Measurements from ENCODE around the gene BBS10.
"Not testable (repeated sequence)": the region's sequence is repeated elsewhere in the genome, so short reads cannot be mapped to it uniquely, and the experiment has no call there.

The BBS10 gene

DNA sequence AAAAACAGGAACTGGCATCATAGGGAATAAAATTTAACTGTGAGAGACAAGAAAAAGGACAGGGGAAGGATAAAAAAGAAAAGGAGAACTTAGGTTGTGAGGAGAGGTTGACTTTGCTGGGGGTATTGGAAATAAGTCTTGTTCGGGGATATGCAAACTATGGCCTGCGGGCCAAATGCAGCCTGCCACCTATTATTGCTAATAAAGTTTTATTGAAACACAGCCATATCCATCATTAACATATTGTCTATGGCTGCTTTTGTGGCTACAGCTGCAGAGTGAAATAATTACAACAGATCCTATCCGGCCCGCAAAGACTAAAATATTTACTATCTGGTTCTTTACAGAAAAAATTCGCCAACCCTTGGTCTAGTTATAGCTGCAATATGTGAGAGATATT, 18.6 kb downstream of the BBS10 start:
- DNase-seq (ENCODE audit: low read depth in 2 of 2), result no peak

DNA sequence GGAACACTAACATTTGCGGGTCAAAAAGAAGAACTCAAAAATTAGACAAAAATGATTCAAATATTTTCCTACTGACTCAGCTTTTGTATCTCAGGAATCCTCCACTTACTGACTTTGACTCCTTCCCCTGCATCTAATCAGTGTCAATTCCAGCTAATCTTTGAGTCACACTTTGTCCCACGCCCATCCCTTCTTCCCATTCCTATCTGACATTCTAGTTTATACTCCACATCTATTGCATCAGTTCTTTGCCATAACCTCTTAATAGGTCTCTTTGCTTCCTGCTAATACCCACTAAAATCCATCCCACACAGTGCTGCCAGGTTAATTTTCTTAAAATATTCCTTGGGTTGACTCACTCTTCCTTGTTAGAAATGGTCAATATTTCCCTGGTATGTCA, 19.1 kb downstream of the BBS10 start:
- no peak for DNase-seq (ENCODE audit: low read depth in 2 of 2)

- not testable (repeated sequence) for DNase-seq (ENCODE audit: low read depth in 2 of 2)
These were observed 28.5 kb downstream of the BBS10 start for GRCh38 chr12:76319595-76320319.

DNA sequence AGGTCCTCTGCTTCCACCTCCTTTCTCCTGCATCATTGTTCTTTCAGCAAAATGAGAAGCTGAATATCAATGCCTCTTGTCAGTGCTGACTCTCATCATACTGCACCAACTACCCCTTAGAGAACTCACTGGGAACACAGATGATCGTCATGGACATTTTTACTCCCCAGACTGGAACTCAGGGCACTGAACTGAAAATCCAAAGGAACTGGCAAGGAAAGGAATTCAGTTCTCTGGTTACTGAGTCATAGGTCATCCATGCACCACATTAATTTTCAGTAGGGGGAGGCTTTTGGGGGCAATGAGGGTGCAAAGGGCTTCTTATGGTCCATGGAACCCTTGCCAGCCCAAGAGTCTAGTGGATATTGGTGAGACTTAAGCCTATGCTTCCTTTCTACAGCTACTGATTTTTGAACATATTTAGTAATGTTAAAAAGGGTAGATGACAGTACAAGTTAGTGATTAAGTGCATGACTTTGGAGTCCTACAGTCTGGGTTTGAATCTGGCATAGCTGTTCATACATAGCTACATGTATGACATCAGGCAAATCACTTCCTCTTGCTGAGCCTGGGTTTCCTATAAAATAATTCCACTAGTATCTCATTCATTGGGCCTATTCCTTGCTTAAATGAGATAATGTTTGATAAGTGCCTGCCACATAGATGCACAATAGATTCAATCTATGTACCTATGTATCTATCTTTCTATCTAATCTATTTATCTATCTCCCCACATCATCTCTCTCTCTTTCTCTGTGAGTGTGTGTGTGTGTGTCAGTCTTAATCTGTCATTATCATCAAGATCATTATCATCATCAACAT, 29.2 kb downstream of the BBS10 start:
- DNase-seq (ENCODE audit: low read depth in 2 of 2), result no peak

DNA sequence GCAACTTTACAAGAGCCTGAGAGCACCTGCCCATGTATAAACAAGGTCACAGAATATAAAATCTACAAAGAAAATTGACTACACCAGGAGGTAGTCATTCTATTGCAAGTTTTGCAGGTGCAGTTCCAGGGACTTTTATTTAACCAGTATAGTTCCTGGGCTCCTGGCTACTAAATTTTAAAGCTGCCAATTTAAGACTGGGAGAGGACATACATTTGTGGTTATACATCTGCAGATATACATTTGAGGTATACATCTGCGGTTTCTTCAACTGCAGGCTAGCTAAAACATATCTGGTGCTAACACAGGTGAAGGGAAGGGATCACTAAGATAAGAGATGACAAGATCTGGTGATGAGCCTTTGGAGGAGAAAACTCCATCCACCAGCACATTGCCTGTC, 30.2 kb downstream of the BBS10 start:
- DNase-seq (ENCODE audit: low read depth in 2 of 2), result no peak

DNA sequence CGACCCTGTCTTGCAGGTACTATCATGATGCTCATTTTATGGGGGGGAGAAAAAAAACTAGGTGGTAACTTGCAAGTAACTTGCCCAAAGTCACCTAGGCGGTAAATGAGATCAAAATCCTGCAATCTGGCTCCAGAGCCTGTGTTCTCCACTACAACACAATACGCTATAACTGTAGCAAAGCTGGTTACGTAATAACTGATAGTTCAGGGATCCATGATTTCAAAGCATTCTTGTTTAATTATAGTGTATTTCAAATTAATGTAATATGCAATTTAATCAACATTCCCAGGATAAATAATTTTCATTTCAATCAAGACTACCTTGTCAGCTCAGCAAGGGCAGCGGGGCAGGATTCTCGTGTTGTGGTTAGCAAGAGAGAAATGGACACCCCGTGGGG, 31.7 kb downstream of the BBS10 start:
- DNase-seq (ENCODE audit: low read depth in 2 of 2), result no peak

DNA sequence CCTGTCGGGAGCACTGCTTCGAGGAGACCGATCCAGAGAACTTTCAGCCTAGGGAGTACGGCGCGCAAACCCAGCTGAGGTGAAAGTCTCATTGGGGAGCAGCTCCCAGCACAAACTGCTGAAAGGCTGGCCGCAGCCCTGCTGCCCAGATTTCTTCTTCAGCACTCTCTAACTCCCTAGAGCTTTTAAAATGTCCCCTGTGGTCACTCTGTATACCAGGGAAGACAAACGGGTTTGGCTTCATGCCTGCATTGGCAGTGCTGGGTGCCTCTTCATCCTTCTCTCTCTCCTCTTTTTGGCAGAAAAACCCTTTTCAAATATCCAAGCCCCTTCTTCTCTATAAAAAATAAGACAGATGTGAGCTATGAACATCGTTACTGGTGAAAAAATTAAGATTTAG, 34.9 kb downstream of the BBS10 start:
- DNase-seq (ENCODE audit: low read depth in 2 of 2), result no peak

GRCh38 chr12:76312315-76312714, 35.9 kb downstream of the BBS10 start:
- no peak for DNase-seq (ENCODE audit: low read depth in 2 of 2)

DNA sequence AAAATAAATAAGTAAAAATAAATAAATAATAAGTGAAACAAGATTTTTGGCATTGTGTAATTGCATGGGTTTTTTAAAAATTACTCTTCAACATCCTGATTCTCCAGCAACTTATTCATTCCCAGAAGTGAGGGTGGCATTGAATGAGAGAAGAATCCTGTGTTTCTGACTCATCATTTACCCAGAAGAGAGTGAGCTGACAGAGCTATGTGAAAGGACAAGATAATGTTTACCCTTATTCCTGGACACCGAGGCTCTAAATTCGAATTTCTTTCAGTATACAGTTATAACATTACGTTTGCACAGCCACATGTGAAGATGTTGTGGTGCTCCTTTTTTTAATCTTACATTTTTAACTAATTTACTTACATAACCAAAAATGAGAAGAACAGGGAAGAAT, 36.4 kb downstream of the BBS10 start:
- no peak for DNase-seq (ENCODE audit: low read depth in 2 of 2)

- DNase-seq (ENCODE audit: low read depth in 2 of 2), result no peak
These were observed 38.1 kb downstream of the BBS10 start for GRCh38 chr12:76310110-76310509.

GRCh38 chr12:76308866-76309265, 39.3 kb downstream of the BBS10 start:
- no peak for DNase-seq (ENCODE audit: low read depth in 2 of 2)

DNA sequence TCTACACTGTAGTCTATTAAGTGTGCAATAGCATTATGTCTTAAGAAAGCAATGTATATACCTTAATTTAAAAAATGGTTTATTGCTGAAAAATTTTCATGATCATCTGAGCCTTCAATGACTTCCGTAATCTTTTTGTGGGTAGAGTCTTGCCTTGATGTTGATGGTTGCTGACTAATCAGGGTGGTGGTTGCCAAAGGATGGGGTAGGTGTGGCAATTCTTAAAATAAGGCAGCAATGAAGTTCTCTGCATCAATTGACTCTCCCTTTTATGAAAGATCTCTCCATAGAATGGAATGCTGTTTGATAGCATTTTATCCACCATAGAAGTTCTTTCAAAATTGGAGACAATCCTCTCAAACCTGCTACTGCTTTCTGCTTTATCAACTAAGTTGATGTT, 41.1 kb downstream of the BBS10 start:
- no peak for DNase-seq (ENCODE audit: low read depth in 2 of 2)

GRCh38 chr12:76303989-76304460, 44.2 kb downstream of the BBS10 start:
- no peak for DNase-seq (ENCODE audit: low read depth in 2 of 2)

DNA sequence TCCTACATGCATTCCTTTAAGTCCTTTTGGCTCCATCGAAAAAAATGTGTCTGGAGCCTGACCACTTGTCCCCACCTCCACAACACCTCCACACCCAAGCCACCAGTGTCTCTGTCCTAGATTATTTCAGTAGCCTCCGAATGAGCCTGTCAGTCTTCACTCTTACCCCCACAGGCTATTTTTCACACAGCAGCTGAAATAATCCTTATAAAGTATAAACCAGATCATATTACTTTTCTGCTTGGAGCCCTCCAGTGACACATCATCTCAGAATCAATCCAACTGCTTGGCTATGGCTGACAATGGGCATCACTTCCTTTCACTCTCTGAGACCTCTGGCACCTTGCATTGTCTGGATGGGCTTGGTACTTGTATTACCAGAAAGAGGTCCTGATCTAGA, 44.9 kb downstream of the BBS10 start:
- DNase-seq (ENCODE audit: low read depth in 2 of 2), result no peak

DNA sequence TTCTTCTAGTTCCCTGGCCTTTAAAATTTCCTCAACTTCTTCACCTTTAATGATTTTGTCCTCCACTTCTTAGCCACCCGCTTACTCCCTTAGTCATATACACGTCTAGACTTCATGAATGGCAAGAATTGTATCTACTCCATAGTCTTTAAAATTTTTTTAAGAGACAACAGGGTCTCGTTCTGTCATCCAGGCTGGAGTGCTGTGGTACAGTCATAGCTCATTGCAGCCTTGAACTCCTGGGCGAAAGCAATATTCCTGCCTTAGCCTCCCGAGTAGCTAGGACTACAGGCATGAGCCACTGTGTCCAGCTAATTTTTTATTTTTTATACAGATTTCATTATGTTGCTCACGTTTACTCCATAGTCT, 47.9 kb downstream of the BBS10 start:
- DNase-seq (ENCODE audit: low read depth in 2 of 2), result no peak

DNA sequence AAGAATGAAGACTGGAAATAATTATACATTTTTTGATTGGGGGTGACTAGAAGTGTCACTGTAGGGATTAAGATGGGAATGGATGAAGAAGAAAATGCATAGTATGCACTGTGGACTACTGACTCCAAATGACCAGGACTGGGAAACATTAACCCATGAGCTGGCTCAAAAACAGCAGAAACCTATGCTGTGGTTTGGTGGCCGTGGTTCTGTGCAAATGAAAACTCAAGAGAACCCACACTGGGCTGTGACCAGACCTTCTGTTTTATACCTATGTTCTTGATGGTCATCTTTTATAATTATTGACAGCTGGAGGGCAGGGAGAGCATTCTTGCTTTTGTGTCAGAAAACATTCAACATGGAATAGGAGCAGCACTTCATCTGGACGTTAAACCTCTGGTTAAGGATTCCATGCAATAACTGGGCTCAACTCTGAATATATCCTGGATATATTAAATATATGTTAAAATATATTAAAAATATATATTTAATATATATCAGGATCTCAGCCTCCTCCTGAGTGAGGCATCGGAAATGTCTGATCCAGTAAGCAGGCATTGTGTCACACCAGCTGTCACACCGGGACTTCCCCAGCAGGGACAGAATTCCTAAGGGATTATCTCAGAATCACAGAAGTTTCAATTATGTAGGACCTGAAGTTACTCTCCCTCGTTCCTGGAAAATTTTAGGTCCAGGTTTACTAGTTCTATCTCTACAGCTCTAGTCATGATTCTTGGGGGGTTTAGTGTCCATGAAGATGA, 48.5 kb downstream of the BBS10 start:
- no peak for DNase-seq (ENCODE audit: low read depth in 2 of 2)
